ENCODE results near the gene XKR7. TPM values are rescaled to one million over a fixed set of nuclear protein-coding genes. Genes with fewer than 3 reads are reported as not detected.

The XKR7 gene
- total RNA-seq, 1 donor from 2014 or later: 0.07 TPM

- Mint-ChIP-seq H3K27me3 (ENCODE audit: insufficient read depth, low read depth) (peaks cover 32% of the 10 kb centered on the region), H3K27ac (no peak overlapping the region), H3K9me3 (peaks cover 2% of the 10 kb centered on the region), H3K4me3 (peak overlapping the region; percentile 36), H3K4me1 (no peaks in the 10 kb centered on the region), H3K36me3 (no peaks in the 10 kb centered on the region)
- H3K4me2 ChIP-seq: no peak overlapping the region
- no peak overlapping the region for H3K9ac ChIP-seq
- no peaks in the 10 kb centered on the region for H3K36me3 ChIP-seq
- peaks cover 57% of the 10 kb centered on the region for H3K27me3 ChIP-seq
- H3K27ac ChIP-seq: no peak overlapping the region
- peaks cover 12% of the 10 kb centered on the region for H3F3A ChIP-seq (ENCODE audit: low read depth)
- H2AFZ ChIP-seq (replicated peaks): no peak overlapping the region
- no peaks in the 10 kb centered on the region for H3K9me3 ChIP-seq (ENCODE audit: low read depth)
- TF ChIP-seq, protein P1, sequence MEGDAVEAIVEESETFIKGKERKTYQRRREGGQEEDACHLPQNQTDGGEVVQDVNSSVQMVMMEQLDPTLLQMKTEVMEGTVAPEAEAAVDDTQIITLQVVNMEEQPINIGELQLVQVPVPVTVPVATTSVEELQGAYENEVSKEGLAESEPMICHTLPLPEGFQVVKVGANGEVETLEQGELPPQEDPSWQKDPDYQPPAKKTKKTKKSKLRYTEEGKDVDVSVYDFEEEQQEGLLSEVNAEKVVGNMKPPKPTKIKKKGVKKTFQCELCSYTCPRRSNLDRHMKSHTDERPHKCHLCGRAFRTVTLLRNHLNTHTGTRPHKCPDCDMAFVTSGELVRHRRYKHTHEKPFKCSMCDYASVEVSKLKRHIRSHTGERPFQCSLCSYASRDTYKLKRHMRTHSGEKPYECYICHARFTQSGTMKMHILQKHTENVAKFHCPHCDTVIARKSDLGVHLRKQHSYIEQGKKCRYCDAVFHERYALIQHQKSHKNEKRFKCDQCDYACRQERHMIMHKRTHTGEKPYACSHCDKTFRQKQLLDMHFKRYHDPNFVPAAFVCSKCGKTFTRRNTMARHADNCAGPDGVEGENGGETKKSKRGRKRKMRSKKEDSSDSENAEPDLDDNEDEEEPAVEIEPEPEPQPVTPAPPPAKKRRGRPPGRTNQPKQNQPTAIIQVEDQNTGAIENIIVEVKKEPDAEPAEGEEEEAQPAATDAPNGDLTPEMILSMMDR (IDR thresholded peaks at IDR 0.05): no peak
- TF ChIP-seq EZH2phosphoT487 (IDR thresholded peaks at IDR 0.05): no peak
- TF ChIP-seq EZH2 (IDR thresholded peaks at IDR 0.05): no peak
- DNase-seq (ENCODE audit: low spot score): no peak
- no peak overlapping the region for H3K4me3 ChIP-seq
- no peaks in the 10 kb centered on the region for H3K79me2 ChIP-seq (ENCODE audit: low read depth)
- H4K20me1 ChIP-seq (ENCODE audit: low read depth): peaks cover 6% of the 10 kb centered on the region
- peaks cover 10% of the 10 kb centered on the region for H3K4me1 ChIP-seq
These were observed 29.0 kb downstream of the XKR7 start for GRCh38 chr20:31996996-31997395.

- no peak overlapping the region for H3K4me3 ChIP-seq
- no peaks in the 10 kb centered on the region for H3K79me2 ChIP-seq (ENCODE audit: low read depth)
- Mint-ChIP-seq H3K4me3 (no peak overlapping the region), H3K27ac (no peak overlapping the region), H3K4me1 (peaks cover 1% of the 10 kb centered on the region), H3K36me3 (no peaks in the 10 kb centered on the region), H3K27me3 (ENCODE audit: insufficient read depth, low read depth) (peaks cover 34% of the 10 kb centered on the region), H3K9me3 (peaks cover 2% of the 10 kb centered on the region)
- peaks cover 45% of the 10 kb centered on the region for H3K27me3 ChIP-seq
- H3K9ac ChIP-seq: no peak overlapping the region
- H2AFZ ChIP-seq (replicated peaks): no peak overlapping the region
- no peaks in the 10 kb centered on the region for H3K9me3 ChIP-seq (ENCODE audit: low read depth)
- H3K4me1 ChIP-seq: peaks cover 10% of the 10 kb centered on the region
- DNase-seq (ENCODE audit: low spot score): no peak
- peaks cover 6% of the 10 kb centered on the region for H4K20me1 ChIP-seq (ENCODE audit: low read depth)
- H3F3A ChIP-seq (ENCODE audit: low read depth): peaks cover 12% of the 10 kb centered on the region
- TF ChIP-seq EZH2 (IDR thresholded peaks at IDR 0.05) (no peak), EZH2phosphoT487 (IDR thresholded peaks at IDR 0.05) (no peak)
- TF ChIP-seq, protein P1 (IDR thresholded peaks at IDR 0.05): no peak
- H3K27ac ChIP-seq: no peak overlapping the region
- no peak overlapping the region for H3K4me2 ChIP-seq
- no peaks in the 10 kb centered on the region for H3K36me3 ChIP-seq
These were observed 30.3 kb downstream of the XKR7 start for GRCh38 chr20:31998246-31998645.

DNA sequence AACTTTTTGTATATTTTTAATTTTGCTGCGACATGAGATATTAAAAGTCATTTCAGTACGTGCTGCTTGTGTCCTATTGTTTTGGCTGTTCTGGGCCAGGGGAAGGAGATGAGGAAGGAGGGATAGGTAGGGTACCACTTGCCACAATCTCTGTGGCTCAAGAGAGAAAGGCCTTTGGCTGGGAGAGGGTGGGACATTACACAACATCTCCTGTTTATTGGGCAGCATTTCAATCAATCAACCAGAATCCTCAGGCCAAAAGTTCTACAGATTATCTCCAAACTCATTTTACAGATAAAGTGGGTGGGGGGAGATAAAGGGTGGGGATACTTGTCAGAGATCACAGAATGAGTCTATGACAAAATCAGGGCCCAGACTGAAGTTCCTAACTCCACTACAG is 35.4 kb downstream of the XKR7 start:
- Histone ChIP-seq H2AFZ (replicated peaks) (no peak overlapping the region), H4K20me1 (ENCODE audit: low read depth) (no peaks in the 10 kb centered on the region), H3K9me3 (ENCODE audit: low read depth) (no peaks in the 10 kb centered on the region), H3K4me3 (no peak overlapping the region), H3K9ac (no peak overlapping the region), H3K36me3 (no peaks in the 10 kb centered on the region), H3K27me3 (no peaks in the 10 kb centered on the region), H3K4me2 (no peak overlapping the region), H3K4me1 (peaks cover 14% of the 10 kb centered on the region), H3K79me2 (ENCODE audit: low read depth) (no peaks in the 10 kb centered on the region), H3K27ac (no peak overlapping the region), H3F3A (ENCODE audit: low read depth) (peaks cover 20% of the 10 kb centered on the region)
- TF ChIP-seq EZH2 (IDR thresholded peaks at IDR 0.05) (no peak), EZH2phosphoT487 (IDR thresholded peaks at IDR 0.05) (no peak)
- TF ChIP-seq, protein P1 (IDR thresholded peaks at IDR 0.05): no peak
- Mint-ChIP-seq H3K4me1 (peaks cover 23% of the 10 kb centered on the region), H3K4me3 (no peak overlapping the region), H3K27ac (no peak overlapping the region), H3K9me3 (peaks cover 2% of the 10 kb centered on the region), H3K36me3 (peaks cover 3% of the 10 kb centered on the region), H3K27me3 (ENCODE audit: insufficient read depth, low read depth) (peaks cover 6% of the 10 kb centered on the region)
- no peak for DNase-seq (ENCODE audit: low spot score)

All from neural progenitor cell (in vitro differentiated cells).